ENCODE results near the gene LIX1L.
A peak's percentile ranks its signal among the peaks of the same experiment; 100 is the strongest.
"Not testable (repeated sequence)": the region's sequence is repeated elsewhere in the genome, so short reads cannot be mapped to it uniquely, and the experiment has no call there.

The LIX1L gene

DNA sequence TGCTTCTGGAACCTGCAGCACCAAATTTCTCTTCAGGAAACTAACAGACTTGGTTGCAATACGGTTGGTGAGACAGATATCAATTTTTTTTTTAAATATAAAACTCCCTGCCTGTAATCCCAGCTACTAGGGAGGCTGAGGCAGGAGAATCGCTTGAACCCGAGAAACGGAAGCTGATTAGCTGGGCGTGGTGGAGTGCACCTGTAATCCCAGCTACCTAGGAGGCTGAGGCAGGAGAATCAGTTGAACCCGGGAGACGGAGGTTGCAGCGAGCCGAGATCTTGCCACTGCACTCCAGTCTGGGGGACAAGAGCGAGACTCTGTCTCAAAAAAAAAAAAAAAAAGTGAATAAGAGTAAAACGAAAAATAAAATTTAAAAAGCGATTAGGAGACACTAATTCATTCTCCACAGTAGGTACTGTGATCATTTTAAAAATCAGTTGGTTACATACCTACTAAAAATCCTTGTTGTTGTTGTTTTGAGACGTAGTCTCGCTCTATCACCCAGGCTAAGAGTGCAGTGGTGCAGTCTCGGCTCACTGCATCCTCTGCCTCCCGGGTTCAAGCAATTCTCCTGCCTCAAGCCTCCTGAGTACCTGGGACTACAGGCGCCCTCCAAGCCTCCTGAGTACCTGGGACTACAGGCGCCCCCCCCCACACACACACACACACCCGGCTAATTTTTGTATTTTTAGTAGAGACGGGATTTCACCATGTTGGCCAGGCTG, 29.7 kb downstream of the LIX1L start:
- peak; percentile 27 for DNase-seq

DNA sequence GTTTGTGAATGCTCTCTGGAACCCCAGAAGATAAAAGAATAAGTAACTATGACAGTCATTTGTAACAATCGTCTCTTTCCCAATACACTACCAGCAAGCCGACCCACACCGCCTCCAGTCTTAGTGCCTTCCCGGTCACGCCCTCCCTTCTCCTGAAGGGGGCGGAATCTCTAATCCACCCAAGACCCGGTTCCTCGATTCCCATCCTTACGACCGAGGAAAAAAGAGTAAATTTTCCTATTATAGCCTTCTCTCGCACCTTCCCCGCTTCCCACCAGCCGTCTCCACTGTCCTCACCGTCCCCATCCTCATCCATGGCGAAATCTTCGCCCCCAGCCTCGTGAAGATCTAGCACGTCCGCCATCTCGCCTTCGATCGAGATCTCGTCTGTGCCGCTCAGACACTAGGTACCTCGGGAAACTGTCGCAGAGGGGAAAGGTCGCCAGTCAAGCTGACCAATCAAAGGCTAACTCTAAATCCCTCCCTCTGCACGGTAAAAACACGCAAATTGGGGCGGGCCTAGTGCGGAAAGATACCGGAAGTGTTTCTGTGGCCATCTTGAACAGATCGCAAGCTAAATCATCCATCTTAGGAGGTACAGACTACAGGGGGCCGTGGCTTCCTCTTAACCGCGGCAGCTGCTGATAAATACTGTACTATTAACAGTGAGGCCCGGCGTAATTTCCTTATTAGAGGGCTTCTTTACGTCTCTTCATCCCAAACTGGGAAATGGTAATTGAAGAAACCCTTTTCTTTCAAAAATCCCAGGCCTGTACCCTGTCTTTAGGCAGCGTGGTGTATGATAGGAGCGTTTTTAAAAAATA, 30.5 kb downstream of the LIX1L start, which contains the start of gene RBM8A:
Gene RBM8A, minus strand, starts transcription at position 422 of the 824 bp plus-strand sequence. Its CDS starts 58 bp downstream, at position 364.
- DNase-seq, result peak; percentile 89

DNA sequence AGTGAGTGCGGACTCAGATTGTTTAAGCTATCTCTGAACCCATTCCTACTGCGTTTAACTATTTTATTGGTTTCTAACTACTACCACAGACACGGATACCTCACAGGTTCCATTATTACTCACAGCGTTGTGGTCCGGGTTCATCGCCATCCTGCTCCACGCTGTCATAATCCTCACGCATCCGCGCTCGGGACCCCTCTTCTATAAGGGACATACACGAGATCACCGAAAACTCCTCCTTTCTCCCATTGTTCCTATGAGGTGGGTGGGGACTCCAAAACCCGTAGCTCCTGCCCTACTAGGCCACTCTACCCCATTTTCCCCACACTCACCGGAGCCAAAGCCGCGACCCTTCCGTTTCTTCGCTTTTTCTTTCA, 31.1 kb downstream of the LIX1L start:
- peak; percentile 43 for DNase-seq

DNA sequence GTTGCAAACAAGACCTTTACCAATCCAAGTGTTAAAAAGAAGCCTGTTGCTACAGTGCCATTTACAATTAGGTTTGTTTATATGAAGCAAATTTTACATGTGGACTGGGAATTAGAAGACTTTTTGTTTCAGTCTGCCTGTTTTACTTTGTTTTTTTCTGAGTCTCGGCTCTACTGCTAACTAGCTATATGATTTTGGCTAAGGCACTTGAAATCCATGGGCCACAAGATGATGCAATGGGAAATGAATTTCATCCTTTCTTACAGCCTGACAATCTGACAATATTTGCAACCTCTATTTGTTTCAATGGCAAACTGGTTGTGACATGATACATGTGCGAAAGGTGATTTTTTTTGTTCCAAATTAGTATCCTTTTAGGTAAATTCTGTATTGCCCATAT, 35.6 kb downstream of the LIX1L start:
- DNase-seq, result no peak

DNA sequence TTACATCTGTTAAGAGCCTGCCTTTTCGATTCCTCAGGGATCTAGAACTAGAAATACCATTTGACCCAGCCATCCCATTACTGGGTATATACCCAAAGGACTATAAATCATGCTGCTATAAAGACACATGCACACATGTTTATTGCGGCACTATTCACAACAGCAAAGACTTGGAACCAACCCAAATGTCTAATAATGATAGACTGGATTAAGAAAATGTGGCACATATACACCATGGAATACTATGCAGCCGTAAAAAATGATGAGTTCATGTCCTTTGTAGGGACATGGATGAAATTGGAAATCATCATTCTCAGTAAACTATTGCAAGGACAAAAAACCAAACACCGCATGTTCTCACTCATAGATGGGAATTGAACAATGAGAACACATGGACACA, 37.5 kb downstream of the LIX1L start:
- DNase-seq, result not testable (repeated sequence)

DNA sequence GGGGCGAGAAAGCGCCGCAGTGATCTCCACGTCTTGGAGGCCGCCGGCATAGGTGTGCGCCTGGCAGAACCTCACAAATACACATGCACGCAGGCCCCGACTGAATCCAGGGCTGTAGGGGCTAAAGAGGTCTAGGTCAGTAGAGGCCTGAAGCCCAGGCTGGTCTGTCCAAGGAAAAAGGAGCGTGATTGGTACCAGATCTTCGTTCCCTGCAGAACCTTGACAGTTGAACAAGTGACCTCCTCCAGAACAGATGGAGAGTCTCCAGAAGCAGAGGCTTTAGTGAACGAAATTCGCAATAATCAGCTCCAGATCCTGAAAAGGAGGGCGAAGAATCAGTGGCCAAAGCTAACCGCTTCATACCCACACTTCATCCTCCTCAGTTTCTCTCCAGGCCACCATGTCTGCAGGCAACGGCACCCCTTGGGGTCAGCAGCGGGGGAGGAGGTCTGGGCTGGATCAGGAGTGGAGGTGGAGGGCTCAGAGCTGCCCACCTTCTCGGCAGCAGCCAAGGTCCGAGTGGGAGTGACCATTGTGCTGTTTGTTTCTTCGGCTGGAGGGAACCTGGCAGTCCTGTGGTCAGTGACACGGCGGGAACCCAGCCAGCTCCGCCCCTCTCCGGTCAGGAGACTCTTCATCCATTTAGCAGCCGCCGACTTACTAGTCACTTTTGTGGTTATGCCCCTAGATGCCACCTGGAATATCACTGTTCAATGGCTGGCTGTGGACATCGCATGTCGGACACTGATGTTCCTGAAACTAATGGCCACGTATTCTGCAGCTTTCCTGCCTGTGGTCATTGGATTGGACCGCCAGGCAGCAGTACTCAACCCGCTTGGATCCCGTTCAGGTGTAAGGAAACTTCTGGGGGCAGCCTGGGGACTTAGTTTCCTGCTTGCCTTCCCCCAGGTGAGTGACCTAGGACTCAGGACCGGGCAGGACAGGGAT, 38.6 kb downstream of the LIX1L start:
- DNase-seq, result peak; percentile 30

DNA sequence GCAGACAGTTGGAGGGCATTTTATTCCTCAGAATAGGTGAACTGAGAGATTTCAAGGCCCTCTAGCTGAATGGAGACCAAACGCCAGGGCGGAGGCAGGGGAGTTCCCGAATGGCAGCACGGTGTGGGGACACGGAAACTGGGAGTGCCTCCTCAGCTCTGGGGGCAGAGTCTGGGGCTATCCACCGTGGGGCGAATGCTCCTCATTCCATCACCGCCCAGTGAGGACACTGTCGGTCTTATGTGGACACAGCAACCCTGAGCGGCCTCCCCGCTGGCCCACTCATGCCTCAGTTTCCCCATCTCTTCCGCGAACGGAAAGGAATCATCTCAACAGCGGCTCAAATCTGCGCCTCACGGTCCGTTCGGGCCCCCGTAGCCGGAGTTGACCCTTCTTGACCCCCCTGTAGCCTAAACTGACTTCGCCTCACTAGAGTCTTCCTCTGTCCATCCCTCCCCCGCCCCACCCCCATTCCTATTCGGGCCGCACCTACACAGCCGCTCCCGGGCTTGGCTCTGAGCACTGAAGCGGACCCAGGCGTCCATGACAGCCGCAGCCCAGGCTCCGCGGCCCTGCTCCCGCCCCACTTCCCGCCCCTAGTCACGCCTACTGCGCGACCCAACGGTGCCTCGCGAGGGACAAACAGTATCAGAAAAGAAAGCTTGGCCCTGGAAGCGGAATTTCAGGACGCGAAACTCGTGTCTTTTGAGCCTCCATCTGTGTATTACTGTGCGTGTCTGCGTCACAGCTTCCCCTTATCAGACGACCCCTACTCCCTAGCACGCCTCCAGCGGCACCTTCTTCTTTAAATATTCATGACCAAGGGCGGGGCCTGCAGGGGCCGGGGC, 39.4 kb downstream of the LIX1L start, which contains the start of gene PEX11B:
Gene PEX11B, minus strand, starts transcription at position 574 of the 848 bp plus-strand sequence. Its CDS starts 29 bp downstream, at position 545.
- DNase-seq, result peak; percentile 95

DNA sequence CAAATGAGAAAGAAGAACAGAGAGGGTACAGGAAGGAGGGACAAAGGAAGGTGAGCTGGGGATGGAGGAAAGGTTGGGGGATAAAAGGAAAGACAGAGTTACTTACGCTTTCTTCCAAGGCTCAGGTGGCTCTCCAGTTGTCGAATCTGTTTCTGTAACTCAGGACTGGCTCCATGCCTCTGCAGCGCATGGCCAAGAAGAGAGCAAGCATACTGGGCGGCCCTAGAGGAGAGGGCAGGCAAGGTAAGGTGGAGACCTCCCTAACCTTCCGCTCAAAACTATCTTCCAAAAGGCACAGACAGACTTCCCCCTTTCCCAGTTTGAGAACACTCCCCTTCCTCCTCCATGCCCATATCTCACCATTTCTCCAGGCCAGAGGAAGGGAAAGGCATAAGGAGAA, 40.2 kb downstream of the LIX1L start:
- no peak for DNase-seq

DNA sequence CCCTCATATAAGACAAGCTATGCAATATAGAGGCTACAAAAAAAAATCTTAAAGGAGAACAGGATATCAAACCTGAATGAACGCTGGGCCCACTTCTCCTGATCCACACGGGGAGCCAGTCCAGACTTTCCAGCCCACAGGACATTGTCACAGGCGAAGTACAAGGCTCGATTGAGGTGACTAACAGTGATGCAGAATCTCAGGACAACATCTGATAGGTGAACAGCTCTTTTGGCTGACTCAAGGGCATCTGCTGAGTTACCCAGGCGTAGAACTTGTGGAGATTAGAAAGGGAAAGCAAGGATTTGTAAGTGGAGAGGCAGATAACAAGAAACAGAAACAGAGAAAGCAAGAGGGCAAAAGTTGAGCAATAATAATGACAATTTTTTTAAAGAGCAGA, 41.1 kb downstream of the LIX1L start:
- no peak for DNase-seq

DNA sequence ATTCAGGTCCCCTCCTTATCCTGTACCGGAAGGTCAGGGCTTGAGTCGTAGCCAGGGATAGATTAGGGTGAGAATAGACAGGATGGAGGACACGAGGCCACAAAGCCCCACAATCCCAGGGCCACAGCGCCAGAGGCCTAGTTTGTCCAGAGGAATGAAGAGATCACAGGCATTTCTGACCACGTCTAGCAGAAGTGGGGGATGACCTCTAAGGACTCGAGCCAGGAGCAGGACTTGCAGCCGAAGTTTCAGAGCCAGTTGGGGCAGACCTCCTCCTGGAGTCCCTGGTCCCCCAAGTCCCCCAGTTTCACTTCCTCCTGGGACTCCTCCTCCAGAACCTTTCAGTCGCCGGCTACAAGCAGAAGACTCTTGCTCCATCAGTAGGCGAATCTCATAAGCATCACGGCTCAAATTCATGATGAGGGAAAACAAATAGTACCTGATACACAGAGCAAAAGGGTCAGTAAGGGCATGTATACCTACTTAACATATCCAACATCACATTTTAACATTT, 45.6 kb downstream of the LIX1L start:
- DNase-seq, result no peak

DNA sequence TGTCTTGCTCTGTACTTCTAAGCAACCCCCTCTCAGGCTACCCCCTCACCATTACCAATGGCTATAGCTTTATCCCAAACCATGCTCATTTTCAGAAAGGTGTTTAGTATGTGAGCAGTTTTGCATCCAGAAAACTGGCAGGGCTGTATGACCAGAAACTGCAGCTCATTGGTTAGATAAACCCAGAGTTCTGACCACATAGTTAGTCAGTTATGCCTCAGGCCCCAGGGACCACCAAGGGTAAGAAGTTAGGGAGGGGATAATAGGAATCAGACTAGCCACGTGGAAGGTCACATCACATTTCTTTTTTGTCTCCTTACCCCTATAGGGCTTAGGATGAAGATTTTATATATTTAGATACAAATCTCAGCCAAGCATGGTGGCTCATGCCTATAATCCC, 49.2 kb downstream of the LIX1L start:
- DNase-seq, result no peak

DNA sequence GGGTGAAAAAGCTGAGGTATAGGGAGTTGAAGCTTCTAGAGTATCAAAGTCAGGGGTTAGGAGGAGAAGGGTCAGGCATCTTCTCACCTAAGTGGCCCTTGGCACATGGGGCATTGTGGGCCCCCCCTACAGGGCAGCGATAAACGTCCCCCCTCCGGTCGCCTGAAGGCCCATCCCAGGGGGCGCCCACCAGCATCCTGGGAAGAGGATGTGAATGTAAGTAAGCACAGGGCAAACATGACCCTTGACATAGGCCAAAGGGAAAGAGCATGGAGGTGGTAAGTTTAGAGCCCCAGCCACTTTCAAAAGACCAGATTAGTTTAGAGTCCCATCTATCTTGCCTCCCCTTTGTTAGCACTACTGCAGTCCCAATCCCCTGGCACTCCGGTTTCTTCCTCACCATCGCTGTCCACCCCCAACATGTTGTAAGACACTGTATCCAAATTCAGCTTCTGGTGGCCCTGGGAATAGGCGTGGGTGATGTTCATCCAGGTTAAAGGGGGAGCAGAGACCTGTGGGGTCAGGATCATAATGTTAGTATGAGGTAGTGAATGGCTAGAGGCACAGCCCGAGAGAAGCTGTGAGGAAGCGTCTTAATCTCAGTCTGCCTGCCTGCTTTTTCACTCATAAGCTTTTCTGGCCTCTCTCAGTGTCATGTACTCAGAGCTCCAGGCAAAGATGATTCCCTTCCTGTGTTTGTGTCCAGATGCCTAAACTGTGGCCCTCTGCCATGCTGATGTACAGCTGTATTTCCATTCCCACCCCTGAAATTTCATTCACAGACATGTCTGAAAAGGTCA, 50.7 kb downstream of the LIX1L start:
- DNase-seq, result no peak

DNA sequence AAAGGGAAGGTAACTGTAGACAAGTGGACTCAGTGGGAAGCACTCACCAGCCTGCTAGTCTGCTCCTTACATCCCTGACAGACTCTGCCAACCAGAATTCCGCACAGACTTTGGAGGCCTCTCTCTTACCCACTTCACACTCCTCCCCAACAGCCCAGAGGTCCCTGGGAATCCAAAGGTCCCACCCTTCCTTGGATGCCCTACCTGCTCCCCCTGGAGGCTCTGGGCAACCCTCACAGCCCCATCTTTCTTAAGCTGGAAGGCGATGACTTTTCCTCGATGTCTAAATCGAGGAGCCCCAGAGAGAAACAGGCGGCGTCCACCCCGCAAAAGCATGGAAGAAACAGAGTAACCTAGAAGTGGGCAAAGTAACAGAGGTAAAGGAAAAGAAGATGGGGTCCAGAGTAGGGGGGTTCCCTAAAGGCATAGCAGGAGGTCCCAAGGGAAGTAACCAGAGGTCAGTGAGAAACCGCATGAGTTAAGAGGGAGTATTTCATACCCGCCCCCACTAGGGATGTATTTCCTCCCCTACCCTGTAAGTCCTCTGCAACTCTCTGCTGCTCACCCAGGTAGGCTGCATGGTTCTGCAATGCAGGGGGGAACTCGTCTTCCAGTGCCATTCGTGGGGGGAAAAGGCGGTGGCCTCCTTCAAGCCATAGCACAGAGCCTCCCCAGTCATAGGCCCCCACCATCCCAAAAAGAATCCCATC, 56.4 kb downstream of the LIX1L start:
- DNase-seq, result no peak

DNA sequence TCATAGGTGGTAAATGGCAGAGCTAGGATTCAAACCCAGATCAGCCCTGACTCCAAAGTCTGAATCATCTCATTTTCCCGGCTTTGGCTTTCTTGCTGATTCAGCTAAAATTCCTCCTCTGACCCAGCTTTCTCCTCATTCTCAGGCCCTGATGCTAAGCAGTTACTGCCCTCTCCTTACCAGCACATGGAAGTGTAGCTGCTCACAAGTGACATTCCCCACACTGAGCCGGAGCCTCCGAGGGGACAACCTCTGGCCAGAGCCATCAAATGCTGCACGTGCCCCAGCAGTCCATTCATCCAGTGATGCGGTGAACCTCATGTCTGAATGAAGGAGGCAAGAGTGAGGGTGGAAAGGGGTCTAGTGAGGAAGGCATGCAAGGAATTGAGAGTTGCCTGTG, 59.1 kb downstream of the LIX1L start:
- no peak for DNase-seq

DNA sequence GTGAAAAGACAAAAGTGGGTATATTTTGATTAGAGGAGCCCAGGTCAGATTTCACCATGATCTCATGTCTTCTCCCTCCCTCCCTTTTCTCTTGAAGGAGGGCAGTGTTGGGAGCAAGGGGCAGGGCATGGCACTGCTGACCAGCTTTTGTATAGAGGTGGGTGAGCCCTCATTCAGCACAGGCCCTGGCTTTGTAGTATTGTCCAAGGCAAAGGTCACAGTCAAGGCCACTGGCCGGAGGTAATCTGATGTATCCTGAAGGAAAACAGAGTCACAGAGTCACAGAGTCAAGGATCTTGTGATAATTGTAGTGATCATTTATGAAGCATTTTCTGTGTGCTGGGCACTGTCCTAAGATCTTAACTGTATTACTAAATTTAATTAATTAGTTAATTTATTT, 59.8 kb downstream of the LIX1L start:
- no peak for DNase-seq

DNA sequence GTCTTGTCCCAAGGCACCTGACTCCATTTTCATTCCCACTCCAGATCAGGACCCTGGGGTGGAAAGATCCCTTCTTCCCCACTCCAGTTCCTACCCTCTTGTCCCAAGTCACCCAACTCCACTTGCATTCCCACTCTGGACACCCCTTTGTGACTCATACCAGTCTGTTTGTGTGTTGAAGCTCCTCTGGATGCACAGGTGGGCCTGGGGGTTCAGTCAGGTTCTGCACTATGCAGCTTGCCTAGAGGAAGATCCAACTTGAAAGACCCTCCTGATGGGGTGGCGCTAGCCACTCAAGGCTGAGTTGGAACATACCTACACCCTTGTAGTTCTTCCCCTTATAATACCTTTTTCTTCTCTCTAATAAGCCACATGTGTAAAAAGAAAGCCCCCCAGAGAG, 62.3 kb downstream of the LIX1L start:
- no peak for DNase-seq

DNA sequence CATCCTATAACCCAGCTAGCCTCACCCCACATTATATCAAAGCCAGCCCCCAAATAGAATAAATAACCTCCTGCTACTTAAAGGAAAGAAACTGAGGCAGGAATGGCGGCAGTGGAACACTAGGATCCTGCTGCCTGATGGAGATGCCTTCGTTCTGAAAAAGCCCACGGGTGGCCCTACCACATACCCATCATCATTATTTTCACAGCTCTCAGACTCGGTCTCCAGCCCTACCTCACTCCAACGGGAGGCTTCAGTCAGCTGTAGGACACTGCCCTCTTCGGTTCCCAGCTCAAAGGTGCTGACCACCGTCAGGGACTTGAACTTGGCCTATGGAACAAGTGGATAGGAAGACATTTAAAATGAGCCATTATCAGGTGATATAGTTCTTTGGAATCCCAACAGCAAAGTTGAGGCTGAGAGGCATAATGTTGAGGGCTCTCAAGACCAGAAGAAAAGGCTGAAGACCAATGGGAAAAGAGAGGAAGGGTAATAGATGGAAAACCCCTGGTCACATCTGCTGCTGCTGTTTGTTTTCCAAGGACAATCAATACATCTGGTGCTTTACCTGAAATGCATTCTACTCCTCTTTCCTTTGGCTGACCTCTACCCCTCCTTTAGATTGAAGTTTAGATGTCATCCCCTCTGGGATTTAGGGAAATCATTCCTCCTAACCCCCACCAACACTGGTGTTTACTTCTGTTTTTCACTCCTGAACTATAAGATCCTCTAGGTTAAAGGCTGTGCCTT, 64.3 kb downstream of the LIX1L start:
- DNase-seq, result no peak

DNA sequence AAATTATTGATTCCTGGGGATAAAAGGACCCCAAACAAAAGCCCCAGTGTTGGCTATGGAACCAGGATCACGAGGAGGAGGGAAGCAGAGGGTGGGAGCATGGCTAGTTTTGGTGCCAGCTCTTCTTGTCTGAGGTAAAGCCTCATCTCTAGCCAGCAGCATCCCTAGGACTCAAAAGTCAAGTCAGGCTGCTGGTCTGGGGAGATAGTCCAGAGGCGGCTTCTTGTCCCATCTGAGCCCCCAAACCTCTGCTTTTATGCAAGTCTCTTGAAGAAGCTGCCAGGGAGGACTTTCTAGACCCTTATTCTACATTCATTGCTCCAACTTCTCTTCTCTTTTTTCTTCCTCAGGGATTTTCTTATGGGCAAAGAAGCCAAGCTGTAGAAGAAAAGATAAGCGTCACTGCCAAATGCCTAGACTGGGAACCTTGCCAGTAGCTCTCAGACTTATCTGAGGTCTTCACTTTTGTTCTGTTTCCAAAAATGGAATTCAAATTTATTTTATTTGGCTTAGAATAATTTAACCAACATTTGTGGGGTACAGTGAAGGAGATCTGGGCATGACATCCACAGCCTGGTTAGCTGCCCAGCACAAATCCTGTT, 65.2 kb downstream of the LIX1L start:
- DNase-seq, result no peak
